Ectodermal cell (in vitro differentiated cells): ENCODE measurements around the gene EFCAB10.
"Not testable (repeated sequence)": the region's sequence is repeated elsewhere in the genome, so short reads cannot be mapped to it uniquely, and the experiment has no call there.

ENCODE experiments used
- H3K27ac ChIP-seq: 2 replicates; pipeline ENCODE4 v1.7.0; 2013; ENCODE audit warnings: mild to moderate bottlenecking, low read depth, low read length; ENCODE audit not compliant: insufficient read depth, poor library complexity, severe bottlenecking
- H3K27me3 ChIP-seq: 2 replicates; pipeline ENCODE4 v1.7.0; 2013; ENCODE audit warnings: mild to moderate bottlenecking, low read length; ENCODE audit not compliant: insufficient read depth, control insufficient read depth, poor library complexity, severe bottlenecking
- H3K36me3 ChIP-seq: one replicate; pipeline ENCODE4 v1.7.0; 2013; ENCODE audit warnings: low read length; ENCODE audit not compliant: control insufficient read depth, insufficient read depth
- H3K4me1 ChIP-seq: one replicate; pipeline ENCODE4 v1.7.0; 2013; ENCODE audit warnings: low read length; ENCODE audit not compliant: control insufficient read depth, insufficient read depth
- H3K4me3 ChIP-seq: 2 replicates; pipeline ENCODE4 v1.7.0; 2013; ENCODE audit warnings: low read depth, low read length, control low read depth; ENCODE audit not compliant: insufficient read depth
- H3K9me3 ChIP-seq: 2 replicates; pipeline ENCODE4 v1.7.0; 2013; ENCODE audit warnings: mild to moderate bottlenecking, low read length, moderate library complexity; ENCODE audit not compliant: control insufficient read depth
- WGBS, 2 experiments: methylation state at CpG; one replicate each; pipeline ENCODE4 v1.1.7; 2013; ENCODE audit warnings: missing lambda C conversion rate in 2 of 2; 5-methylcytosine and 5-hydroxymethylcytosine counted together

Gene EFCAB10

DNA sequence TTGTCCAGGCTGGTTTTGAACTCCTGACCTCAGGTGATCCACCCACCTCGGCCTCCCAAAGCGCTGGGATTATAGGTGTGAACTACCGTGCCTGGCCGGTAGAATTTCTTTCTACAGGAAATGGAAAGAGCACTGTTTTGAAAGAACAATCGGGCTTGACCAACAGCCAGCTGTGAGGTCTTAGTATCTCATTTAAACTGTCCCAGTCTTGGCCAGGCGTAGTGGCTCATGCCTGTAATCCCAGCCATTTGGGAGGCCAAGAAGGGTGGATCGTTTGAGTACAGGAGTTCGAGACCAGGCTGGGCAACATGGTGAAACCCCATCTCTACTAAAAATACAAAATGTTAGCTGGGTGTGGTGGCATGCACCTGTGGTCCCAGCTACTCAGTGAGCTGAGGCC lies 17.8 kb upstream of the EFCAB10 start:
- not testable (repeated sequence) for H3K36me3 ChIP-seq, H3K4me1 ChIP-seq, H3K4me3 ChIP-seq, H3K9me3 ChIP-seq, H3K27ac ChIP-seq, H3K27me3 ChIP-seq
- 90 to 94% methylated on average over 8 of the region's 8 CpGs for WGBS, 2 experiments

GRCh38 chr7:105596866-105597265 lies 15.6 kb upstream of the EFCAB10 start:
- Histone ChIP-seq H3K36me3 (no peaks in the 10 kb centered on the region), H3K4me1 (no peaks in the 10 kb centered on the region), H3K4me3 (no peak overlapping the region), H3K9me3 (no peaks in the 10 kb centered on the region), H3K27ac (no peak overlapping the region), H3K27me3 (no peaks in the 10 kb centered on the region)
- WGBS, 2 experiments: 48 to 54% methylated on average over 4 of the region's 4 CpGs

- Histone ChIP-seq H3K27ac (no peak overlapping the region), H3K4me1 (no peaks in the 10 kb centered on the region), H3K4me3 (no peak overlapping the region), H3K27me3 (no peaks in the 10 kb centered on the region), H3K36me3 (no peaks in the 10 kb centered on the region), H3K9me3 (no peaks in the 10 kb centered on the region)
- 84 to 93% methylated on average over 3 of the region's 3 CpGs for WGBS, 2 experiments
These were observed 12.7 kb upstream of the EFCAB10 start for GRCh38 chr7:105594034-105594433.

DNA sequence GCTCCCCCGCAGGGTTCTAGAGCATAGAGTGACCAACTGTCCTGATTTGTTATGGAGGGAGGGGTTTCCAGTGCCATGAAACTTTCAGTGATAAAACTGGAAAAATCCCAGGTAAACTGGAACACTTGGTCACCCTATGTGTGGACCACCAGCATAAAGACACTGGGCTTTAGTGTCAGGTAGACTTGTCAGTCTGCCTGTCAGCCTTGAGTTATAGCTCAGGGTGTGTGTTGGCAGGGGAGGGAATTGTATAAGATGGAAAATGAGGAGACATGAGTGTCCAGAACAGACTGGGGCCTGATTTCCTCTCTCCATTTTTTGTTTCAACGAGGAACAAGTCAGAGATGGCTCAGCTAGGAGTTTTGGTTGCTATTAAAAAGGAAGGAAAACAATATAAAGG lies 10.2 kb upstream of the EFCAB10 start:
- no peaks in the 10 kb centered on the region for H3K36me3 ChIP-seq
- no peaks in the 10 kb centered on the region for H3K4me1 ChIP-seq
- no peaks in the 10 kb centered on the region for H3K27me3 ChIP-seq
- H3K9me3 ChIP-seq: no peaks in the 10 kb centered on the region
- H3K27ac ChIP-seq: no peak overlapping the region
- WGBS, 2 experiments: 90% methylated on average over 2 of the region's 2 CpGs
- H3K4me3 ChIP-seq: no peak overlapping the region

GRCh38 chr7:105590793-105591192 lies 9.5 kb upstream of the EFCAB10 start:
- 89 to 91% methylated on average over 5 of the region's 5 CpGs for WGBS, 2 experiments

DNA sequence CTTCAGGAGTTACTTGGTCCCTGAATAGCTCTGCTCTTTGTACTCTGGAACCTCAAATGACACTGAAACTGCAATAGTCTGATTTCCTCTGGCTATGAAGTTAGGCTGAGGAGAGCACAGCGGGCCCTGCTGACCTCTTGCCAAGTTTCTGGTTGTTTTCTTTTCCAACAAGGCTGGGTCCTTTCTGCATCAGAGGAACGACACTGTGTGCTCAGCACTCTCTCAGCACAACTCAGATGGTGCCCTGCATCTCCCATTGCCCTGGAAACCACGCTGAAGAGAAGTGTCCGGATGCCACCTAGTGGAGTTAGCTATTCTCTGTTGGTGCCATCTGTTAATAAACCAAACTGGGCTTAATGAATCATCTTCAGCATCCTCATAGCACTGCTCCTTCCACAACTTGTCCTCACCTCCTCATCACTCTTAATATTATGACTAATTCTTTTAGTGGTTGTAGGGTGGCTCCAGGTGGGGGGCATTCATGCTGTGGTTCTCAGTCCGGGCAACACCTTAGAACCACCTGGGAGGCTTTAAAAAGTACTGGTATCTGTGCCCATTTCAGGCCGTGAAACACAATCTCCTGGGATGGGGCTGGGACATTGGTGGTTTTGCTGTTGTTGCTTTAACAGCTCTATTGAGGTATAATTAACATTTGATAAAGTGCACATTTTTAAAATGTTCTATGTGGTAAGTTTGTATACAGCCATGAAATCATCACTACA lies 8.2 kb upstream of the EFCAB10 start:
- Histone ChIP-seq H3K4me1 (no peaks in the 10 kb centered on the region), H3K27ac (no peak overlapping the region), H3K27me3 (no peaks in the 10 kb centered on the region), H3K9me3 (no peaks in the 10 kb centered on the region), H3K36me3 (no peaks in the 10 kb centered on the region), H3K4me3 (no peak overlapping the region)
- WGBS, 2 experiments: 53% methylated on average over 6 of the region's 6 CpGs

More at GRCh38 chr7:105590793-105591192, 9.5 kb upstream of the EFCAB10 start:
- H3K36me3 ChIP-seq: no peaks in the 10 kb centered on the region
- H3K9me3 ChIP-seq: no peaks in the 10 kb centered on the region
- no peaks in the 10 kb centered on the region for H3K27me3 ChIP-seq
- no peaks in the 10 kb centered on the region for H3K4me1 ChIP-seq
- H3K27ac ChIP-seq: no peak overlapping the region
- H3K4me3 ChIP-seq: no peak overlapping the region

GRCh38 chr7:105587909-105588635 lies 6.8 kb upstream of the EFCAB10 start:
- 82 to 84% methylated on average over 12 of the region's 12 CpGs for WGBS, 2 experiments
- H3K4me3 ChIP-seq: no peak overlapping the region
- no peaks in the 10 kb centered on the region for H3K4me1 ChIP-seq
- H3K36me3 ChIP-seq: no peaks in the 10 kb centered on the region
- H3K27ac ChIP-seq: no peak overlapping the region
- H3K27me3 ChIP-seq: no peaks in the 10 kb centered on the region
- H3K9me3 ChIP-seq: no peaks in the 10 kb centered on the region

GRCh38 chr7:105585850-105586500 lies 4.7 kb upstream of the EFCAB10 start:
- no peak overlapping the region for H3K4me3 ChIP-seq
- 100% methylated on average over 1 of the region's 2 CpGs; no CpG with 5 or more reads in 1 of the 2 experiments for WGBS, 2 experiments
- H3K27me3 ChIP-seq: no peaks in the 10 kb centered on the region
- H3K4me1 ChIP-seq: no peaks in the 10 kb centered on the region
- H3K9me3 ChIP-seq: no peaks in the 10 kb centered on the region
- H3K36me3 ChIP-seq: no peaks in the 10 kb centered on the region
- H3K27ac ChIP-seq: no peak overlapping the region

GRCh38 chr7:105584165-105584564 lies 2.9 kb upstream of the EFCAB10 start:
- H3K27ac ChIP-seq: no peak overlapping the region
- no peaks in the 10 kb centered on the region for H3K4me1 ChIP-seq
- H3K9me3 ChIP-seq: no peaks in the 10 kb centered on the region
- no peaks in the 10 kb centered on the region for H3K27me3 ChIP-seq
- no peaks in the 10 kb centered on the region for H3K36me3 ChIP-seq
- WGBS, 2 experiments: 93 to 94% methylated on average over 5 of the region's 5 CpGs
- H3K4me3 ChIP-seq: no peak overlapping the region

DNA sequence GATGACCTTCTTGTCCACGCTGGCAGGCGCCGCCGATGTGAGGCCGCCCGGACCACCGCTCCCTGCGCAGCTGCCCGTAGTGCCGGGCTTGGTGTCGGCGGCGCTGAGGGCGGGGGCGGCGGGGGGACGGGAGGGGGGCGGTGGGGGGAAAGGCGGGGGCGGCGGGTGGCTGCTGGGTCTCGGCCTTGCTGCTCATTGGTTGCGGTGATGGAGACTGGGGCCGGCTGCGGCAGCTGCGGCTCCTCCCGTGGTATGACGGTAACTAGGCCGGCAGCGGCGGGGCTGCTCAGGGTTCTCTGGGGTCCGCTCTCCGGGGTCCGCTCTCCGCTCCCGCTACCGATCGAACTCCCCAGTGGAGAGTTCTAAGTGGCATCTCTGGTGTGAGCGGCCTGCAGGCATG lies 1.8 kb upstream of the EFCAB10 start:
- Histone ChIP-seq H3K36me3 (no peaks in the 10 kb centered on the region), H3K27me3 (no peaks in the 10 kb centered on the region), H3K4me3 (no peak overlapping the region), H3K27ac (no peak overlapping the region), H3K4me1 (no peaks in the 10 kb centered on the region), H3K9me3 (no peaks in the 10 kb centered on the region)
- WGBS, 2 experiments: 90 to 91% methylated on average over 39 of the region's 39 CpGs
